Stimulated activated naive CD4-positive, alpha-beta T cell treated with Interleukin-2 at 50 U/mL for 16 hours (primary cell): ENCODE data around the gene GDF9.

Experiments used
- DNase-seq: peaks from one replicate; lab custom pipeline; 2025; lab: John Stamatoyannopoulos, UW

GDF9 gene

DNA sequence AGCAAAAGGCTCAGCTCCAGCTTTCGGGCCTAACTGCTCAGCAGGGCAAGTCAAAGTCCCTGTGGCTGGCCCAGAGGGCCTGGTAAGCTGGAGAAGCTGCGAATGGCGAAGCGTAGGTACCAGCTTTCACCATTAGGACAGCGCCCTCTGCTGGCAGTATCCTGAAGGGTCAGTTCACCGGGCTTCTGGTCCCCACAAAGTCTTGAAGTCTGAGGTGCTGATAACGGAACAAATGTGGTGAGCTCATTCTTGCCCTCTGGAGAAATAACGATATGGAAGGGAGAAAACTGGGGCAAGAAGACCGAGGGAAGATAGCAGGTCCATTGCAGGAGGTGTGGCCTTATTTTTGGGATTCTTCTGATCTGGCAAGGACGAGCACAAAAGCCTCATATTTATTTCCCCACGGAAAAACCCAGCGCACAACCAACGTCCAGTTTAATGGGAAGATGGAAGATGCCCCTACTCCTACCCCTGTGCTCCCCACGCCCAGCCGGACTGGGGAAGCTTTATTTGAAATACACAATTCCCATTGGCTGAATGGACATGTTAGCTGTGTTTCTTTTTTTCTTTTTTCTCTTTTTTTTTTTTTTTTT is 46.0 kb downstream of the GDF9 start:
- peak; percentile 82 for DNase-seq

DNA sequence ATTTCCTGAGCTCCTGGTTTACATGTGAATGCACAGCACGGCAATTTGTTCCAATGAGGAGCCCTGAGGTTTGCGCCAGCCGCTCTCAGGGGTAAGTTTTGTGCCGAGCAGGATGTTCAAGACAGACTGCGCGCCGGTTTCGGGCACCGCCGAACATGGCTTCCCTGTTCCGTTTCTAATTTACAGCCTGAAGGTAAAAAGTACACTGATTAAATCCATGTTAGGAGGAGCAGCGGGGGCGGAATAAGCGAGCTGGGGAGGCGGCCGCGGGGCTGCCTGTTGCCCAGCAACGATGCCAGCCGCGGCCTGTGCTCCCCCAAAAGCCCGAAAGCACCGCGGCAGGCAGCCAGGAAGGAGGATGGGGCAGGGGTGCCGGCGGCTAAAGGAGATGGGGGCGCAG is 46.8 kb downstream of the GDF9 start:
- DNase-seq = no peak

DNA sequence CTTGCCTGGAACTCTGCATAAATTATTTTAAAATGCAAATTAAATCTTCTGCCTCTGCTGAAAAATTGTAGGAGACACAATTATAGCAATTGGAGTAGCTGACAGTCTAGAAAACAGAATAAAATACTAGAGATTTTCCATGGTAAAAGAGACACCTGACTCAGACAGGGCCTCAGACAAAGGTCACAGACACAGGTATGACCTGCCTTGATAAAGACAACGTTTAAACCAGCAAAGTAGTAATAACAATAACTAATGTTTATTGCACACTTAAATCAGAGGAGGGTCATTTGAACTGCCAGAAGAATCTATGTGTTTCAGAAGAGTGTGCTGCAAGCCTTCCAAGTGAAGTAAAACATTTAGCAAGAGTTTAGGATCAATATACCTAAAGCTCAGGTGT is 49.3 kb downstream of the GDF9 start:
- DNase-seq = no peak

DNA sequence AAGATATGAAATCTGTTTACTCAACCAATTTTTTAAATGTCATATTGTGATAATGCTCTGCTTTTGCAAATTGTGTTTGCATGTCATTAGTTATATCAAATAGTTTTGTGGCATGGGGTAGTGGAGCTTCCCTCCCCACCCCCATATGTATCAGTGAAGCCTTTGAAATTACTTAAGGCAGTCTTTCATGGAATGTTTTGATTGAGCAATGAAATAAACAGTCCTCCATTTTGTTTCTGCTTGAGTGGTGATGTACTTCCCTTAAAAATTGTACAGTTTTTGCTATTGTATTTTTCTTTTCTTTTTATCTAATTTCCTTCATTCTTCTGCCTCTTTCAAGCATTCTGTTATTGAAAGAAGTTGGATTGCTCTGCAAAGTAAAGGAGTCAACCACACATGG is 49.7 kb downstream of the GDF9 start:
- DNase-seq = no peak

DNA sequence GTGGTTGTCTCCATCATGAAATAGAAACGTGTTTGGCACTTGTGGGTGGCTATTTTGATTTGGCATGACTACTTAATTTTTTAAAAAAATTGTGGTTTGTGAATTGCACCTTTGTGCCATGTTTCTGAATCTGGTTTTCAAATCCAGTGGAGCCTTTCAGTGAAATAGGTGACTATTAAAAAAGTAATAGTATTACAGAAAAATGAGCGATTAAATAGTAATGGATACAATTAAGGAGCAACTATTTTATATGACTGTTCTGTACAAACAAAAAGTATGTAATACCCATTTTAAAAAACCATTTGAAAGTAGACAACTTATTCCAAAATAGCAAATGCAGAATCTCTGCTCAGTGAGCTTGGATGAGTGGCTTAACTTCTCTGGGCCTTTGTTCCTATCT is 50.2 kb downstream of the GDF9 start:
- no peak for DNase-seq

DNA sequence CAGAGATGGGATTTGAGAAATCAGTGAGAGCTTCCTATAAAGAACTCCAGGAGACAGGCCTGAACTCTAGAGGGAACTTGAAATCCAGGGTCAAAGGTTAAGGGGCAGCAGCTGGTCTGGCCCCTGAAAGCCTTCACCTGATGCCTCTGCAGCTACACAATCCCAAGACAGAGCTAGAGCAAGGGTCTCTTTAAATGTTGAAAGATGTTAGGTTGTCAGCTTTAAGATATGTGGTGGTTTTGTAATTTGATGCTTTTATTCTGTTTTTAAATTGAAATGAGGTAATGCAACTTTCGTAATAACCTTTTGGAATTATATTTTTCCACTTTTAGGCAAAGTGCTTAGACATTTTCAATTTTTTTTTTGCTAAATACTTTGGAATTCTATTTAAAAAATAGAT is 50.8 kb downstream of the GDF9 start:
- no peak for DNase-seq

DNA sequence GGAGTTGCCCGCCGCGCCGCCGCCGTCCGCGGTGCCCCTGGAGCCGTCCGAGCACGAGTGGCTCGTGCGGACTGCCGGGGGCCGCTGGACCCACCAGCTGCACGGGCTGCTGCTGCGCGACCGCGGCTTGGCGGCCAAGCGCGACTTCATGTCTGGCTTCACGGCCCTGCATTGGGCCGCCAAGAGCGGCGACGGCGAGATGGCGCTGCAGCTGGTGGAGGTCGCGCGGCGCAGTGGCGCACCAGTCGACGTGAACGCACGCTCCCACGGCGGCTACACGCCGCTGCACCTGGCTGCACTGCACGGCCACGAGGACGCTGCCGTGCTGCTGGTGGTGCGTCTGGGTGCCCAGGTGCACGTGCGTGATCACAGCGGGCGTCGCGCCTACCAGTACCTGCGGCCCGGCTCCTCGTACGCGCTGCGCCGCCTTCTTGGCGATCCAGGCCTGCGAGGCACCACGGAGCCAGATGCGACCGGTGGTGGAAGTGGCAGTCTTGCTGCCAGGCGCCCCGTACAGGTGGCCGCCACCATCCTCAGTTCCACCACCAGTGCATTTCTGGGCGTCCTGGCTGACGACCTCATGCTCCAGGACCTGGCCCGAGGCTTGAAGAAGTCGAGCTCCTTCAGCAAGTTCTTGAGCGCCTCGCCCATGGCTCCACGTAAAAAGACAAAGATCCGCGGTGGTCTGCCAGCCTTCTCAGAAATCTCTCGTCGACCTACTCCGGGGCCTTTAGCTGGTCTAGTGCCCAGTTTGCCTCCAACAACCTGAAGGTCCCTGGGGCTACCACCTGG is 51.6 kb downstream of the GDF9 start:
- no peak for DNase-seq

DNA sequence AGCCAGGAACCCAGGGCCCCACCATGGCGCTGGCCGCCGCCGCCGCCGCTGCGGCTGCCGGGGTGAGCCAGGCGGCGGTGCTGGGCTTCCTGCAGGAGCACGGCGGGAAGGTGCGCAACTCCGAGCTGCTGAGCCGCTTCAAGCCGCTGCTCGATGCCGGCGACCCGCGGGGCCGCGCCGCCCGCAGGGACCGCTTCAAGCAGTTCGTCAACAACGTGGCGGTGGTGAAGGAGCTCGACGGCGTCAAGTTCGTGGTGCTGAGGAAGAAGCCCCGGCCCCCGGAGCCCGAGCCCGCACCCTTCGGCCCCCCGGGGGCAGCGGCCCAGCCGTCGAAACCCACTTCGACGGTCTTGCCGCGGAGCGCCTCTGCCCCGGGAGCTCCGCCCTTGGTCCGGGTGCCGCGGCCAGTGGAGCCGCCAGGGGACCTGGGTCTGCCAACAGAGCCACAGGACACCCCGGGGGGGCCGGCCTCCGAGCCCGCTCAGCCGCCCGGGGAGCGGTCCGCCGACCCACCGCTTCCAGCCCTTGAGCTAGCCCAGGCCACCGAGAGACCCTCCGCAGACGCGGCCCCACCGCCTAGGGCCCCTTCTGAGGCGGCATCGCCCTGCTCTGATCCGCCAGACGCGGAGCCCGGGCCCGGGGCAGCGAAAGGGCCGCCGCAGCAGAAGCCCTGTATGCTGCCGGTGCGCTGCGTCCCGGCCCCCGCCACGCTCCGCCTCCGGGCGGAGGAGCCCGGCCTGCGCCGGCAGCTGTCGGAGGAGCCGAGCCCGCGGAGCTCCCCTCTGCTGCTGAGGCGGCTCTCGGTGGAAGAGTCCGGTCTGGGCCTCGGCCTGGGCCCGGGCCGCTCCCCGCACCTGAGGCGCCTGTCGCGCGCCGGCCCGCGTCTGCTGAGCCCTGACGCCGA is 52.4 kb downstream of the GDF9 start:
- no peak for DNase-seq

DNA sequence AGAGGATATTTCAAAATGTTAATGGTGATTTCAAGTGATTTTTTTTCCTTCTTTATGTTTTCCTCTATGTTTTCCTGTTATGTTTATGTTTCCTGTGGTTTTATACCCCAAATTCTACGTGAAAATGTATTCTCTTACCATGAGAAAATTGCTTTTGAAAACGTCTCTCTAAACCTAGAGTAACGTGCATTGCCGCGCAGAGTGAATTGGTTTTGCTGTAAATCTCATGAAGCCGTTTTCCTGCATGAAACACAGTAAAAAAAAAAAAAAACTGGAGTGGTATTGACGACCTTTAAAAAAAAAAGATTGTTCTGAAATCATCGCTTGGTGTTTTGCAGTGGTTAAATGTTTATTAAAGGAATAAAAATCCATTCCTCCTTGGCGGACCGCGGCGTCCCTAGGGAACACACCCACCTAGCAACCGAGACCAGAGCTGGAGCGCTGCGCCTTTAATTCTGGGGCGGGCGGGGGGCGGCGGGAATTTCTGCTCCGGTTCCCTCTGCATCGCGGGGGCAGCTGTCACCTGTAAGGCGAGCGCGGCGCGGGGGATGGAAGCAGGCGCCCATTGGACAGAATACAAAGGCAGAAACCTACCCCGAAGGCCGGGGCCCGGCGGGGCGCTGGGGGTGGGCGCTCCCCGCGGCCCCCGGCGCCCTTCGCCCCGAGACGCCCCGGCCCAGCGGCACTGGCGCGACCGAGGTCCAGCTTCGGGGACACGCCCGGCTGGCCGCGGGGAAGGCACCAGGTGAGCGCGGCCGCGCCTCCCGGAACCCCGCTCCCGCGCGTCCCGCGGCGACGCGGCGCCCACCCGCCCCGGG is 53.3 kb downstream of the GDF9 start, which contains the start of gene SOWAHA:
SOWAHA (plus strand) TSS at position 522 of the 818 bp plus-strand sequence. CDS start 320 bp downstream, outside the sequence.
- DNase-seq = no peak

DNA sequence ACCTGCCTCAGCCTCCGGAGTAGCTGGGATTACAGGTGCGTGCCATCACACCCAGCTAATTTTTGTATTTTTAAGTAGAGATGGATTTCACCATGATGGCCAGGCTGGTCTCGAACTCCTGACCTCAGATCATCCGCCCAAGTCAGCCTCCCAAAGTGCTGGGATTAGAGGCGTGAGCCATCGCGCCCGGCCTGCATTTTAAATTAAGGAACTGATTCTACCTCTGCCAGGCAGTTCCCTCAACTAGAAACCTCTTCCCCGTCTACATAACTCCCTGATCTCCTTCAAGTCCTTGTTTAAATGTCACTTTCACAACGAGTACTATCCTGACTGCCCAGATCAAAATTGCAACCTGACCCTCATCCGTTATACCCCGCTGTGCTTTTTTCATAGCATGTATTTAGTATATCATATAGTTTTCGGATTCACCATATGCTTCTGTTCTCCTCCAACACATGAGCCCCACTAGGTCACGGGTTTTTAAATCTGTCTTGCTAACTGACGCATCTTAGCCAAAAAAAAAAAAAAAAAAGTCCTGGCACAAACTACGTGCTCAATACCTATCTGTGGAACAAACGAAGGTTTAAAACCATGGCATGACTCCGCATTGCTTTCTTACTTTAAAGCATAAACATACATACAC is 54.0 kb downstream of the GDF9 start:
- DNase-seq = no peak
